ENCODE data around the gene SEC24D. TPM values are rescaled to one million over a fixed set of nuclear protein-coding genes. Genes with fewer than 3 reads are reported as not detected.

The SEC24D gene
- total RNA-seq, 1 experiment from 2014 or later, result 27.1 TPM

- DNase-seq (ENCODE audit: low read depth), result no peak
Observed at GRCh38 chr4:118773429-118773792, 62.5 kb downstream of the SEC24D start.

- no peak for DNase-seq (ENCODE audit: low read depth)
Observed at GRCh38 chr4:118772767-118773428, 63.0 kb downstream of the SEC24D start.

GRCh38 chr4:118772081-118772766 lies 63.7 kb downstream of the SEC24D start:
- DNase-seq (ENCODE audit: low read depth), result no peak

GRCh38 chr4:118770741-118771187 lies 65.2 kb downstream of the SEC24D start:
- no peak for DNase-seq (ENCODE audit: low read depth)

- no peak for DNase-seq (ENCODE audit: low read depth)
Observed at GRCh38 chr4:118769161-118769560, 66.8 kb downstream of the SEC24D start.

GRCh38 chr4:118767109-118767508 lies 68.8 kb downstream of the SEC24D start:
- DNase-seq (ENCODE audit: low read depth), result no peak

DNA sequence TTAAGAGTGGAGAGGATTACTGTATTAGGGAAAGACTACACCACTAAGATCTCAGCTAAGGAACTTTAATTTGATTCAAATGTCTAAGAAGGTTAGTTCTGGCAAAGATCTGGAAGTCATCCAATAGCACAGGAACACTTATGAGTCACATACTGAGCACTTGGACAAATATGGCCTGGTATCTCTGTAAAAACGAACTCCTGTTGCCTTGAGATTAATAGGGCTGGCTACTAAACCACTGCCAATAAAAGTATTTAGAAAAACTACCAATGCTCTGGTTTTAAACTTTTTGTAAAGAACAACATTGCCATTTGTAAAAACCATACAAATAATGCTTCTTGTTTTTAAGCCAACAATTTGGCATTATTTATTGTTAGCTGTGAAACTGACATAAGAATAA lies 70.5 kb downstream of the SEC24D start:
- peak; percentile 65 for DNase-seq (ENCODE audit: low read depth)

DNA sequence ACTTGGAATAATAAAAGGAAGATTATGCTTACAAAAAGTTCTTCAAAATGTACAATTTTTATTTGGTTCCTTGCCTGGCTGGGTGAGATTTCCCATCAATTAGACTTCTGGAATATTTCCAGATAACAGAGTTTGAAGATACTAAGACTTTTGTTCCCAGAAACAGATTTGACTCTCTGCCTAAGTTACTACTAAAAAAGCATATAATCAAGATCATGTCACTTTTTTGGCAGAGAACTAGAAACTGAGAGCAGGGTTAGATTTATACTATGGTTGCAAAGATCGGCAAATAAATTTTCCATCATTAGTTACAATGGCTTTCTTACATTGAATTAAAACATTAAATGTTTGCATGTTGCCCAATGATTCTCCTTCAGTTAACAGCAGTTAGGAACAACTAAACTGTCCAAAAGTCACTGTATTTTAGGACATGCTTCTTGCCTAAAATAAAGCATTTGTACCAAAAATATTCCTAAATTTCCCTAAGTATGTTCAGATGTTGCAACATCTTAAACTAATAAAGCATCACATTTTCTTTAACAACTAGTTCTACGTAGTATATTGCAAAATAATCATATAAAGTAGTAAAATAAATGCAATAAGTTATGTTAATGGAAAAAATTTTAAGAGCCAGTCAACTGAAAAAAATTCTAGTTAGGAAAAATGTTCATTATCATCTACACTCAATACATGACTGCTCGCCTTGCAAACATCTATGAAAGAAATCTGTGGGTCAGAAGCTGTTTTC lies 73.0 kb downstream of the SEC24D start:
- DNase-seq (ENCODE audit: low read depth), result no peak

- no peak for DNase-seq (ENCODE audit: low read depth)
Observed at GRCh38 chr4:118762155-118762554, 73.8 kb downstream of the SEC24D start.

GRCh38 chr4:118761397-118762016 lies 74.4 kb downstream of the SEC24D start:
- no peak for DNase-seq (ENCODE audit: low read depth)

GRCh38 chr4:118760493-118760892 lies 75.4 kb downstream of the SEC24D start:
- no peak for DNase-seq (ENCODE audit: low read depth)

DNA sequence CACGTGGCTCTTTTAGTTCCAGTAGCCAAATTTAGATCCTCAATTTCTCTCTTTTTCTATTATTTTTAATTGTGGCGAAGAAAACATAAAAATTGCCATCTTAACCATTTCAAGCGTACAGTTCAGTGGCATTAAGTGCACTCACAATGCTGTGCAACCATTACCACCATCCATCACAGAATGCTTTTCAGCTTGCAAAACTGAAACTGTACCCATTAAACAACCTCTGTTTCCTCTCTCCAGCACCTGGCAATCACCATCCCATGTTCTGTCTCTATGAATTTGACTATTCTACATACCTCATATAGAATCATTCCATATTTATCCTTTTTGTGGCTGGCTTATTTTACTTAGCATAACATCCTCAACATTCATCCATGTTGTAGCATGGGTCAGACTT lies 75.8 kb downstream of the SEC24D start:
- DNase-seq (ENCODE audit: low read depth), result no peak

DNA sequence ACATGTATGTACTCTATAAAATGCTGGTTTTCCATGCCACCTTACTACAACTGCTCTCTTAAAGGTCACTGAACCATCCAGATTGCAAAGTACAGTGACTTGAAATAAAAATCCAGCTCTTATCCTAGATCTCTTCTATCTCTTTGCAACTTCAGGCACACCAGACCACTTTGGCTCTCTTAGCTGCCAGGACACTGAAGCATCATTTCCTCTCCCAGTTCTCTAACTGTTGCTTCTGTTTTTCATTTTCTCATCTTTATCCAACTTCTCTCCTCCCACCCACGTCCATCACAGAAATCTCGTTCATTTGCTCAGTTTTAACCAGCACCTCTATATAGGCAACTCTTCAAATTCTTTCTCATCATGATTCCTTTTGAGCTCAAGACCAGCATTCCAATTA lies 76.4 kb downstream of the SEC24D start:
- no peak for DNase-seq (ENCODE audit: low read depth)

DNA sequence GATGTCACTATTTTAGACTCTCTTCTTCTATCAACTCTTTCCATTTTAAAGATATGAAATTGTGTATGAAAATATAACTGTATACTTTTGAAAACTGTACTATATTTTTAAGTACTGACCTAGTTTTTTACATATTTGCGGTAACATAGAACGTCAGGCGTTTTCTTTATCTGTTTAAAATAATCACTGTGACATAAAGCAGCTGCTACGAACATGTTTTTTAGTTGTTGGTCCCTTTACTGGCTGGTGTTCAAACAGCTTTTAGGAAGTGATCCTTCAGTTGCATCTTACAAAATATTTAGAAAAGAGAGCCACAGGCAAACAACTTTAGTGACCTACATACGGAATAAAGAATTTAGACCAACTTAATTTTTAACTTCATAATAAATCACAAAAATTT lies 77.6 kb downstream of the SEC24D start:
- DNase-seq (ENCODE audit: low read depth), result no peak

DNA sequence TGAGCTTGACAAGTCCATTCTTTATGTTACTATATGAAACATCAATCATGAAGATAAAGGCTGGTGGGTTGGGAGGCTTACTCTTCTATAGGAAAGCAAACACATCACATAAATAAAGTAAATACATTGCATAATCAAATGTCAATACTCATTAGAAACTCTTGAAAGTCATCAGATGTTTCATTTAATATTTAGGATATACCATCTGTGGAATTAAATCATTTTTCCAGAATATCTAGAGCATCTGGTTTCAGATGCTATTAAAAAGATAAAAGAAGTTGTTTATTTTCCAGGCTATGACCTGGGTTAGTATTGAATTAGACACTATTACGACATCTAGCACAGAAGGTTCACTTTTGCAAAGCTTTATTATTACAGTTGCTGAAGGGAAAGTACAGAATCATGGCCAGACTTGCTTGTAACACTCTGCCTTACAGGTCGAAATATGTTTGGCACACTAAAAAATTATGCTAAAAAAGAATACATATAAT lies 78.1 kb downstream of the SEC24D start:
- no peak for DNase-seq (ENCODE audit: low read depth)

- DNase-seq (ENCODE audit: low read depth), result no peak
Observed at GRCh38 chr4:118756958-118757357, 79.0 kb downstream of the SEC24D start.

- no peak for DNase-seq (ENCODE audit: low read depth)
Observed at GRCh38 chr4:118756429-118756828, 79.5 kb downstream of the SEC24D start.

GRCh38 chr4:118755438-118756226 lies 80.3 kb downstream of the SEC24D start:
- no peak for DNase-seq (ENCODE audit: low read depth)

DNA sequence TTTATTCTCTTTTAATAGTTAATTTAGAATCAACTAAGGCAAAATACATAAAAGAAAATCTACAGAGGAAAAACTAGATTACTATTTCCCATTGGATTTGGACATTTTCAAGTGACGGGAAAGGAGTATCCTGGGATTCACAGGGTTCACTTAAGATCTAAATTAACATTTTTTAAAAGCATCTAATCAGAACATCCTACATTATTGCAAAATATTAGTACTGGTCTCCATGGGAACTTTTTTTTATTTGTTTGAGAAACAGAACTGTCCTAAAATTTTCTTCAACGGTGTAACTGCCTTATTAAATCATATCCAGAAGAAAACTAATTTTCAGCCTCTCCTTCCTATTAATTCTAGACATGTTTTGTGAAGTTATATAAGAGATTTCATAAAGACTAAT lies 81.0 kb downstream of the SEC24D start:
- DNase-seq (ENCODE audit: low read depth), result no peak

- no peak for DNase-seq (ENCODE audit: low read depth)
Observed at GRCh38 chr4:118753685-118754084, 82.2 kb downstream of the SEC24D start.

GRCh38 chr4:118753096-118753495 lies 82.8 kb downstream of the SEC24D start:
- no peak for DNase-seq (ENCODE audit: low read depth)

Data from Daoy (cell line).